ENCODE measurements around the gene SNAP91. TPM values are rescaled to one million over a fixed set of nuclear protein-coding genes. Genes with fewer than 3 reads are reported as not detected.

The SNAP91 gene
- total RNA-seq, 3 donors from 2014 or later = 0.66 to 3.2 TPM; not detected in 1

DNA sequence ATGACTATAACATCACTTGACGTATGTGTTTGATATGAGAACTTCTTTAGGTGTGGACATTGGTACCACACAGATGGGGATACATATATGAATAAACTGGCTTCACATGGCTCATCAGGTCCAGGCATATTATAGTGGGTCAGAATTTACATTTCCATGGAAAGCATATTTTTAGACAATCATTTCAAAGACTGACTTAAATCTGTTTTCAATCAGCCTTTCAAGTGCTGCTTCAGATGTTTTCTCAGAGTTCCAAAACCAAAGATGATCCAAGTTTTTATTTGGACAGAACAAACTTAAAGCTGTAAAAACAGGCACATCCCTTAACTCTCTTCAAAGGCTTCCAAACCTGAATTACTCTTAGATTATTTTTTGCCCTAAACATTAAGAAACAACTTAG is 108.4 kb downstream of the SNAP91 start:
- Histone ChIP-seq H3K27ac (no peak overlapping the region), H3K36me3 (no peaks in the 10 kb centered on the region), H3K27me3 (no peaks in the 10 kb centered on the region), H3K9me3 (no peaks in the 10 kb centered on the region), H3K4me1 (no peaks in the 10 kb centered on the region), H3K4me3 (no peak overlapping the region)
- no peak for DNase-seq (ENCODE audit: low spot score in 2 of 2)
- intact Hi-C loops (cut with DNase I; ENCODE audit: low total_unique reads) = no loop called here
- TF ChIP-seq POLR2A (IDR thresholded peaks at IDR 0.05) = no peak
- TF ChIP-seq CTCF (IDR thresholded peaks at IDR 0.05) = no peak

GRCh38 chr6:83597511-83597910 is 111.4 kb downstream of the SNAP91 start:
- intact Hi-C loops (cut with DNase I; ENCODE audit: low total_unique reads) = no loop called here
- DNase-seq (ENCODE audit: low spot score in 2 of 2) = no peak
- Histone ChIP-seq H3K4me1 (no peaks in the 10 kb centered on the region), H3K4me3 (no peak overlapping the region), H3K9me3 (no peaks in the 10 kb centered on the region), H3K27me3 (no peaks in the 10 kb centered on the region), H3K27ac (no peak overlapping the region), H3K36me3 (no peaks in the 10 kb centered on the region)
- TF ChIP-seq POLR2A (IDR thresholded peaks at IDR 0.05) (no peak), POLR2AphosphoS5 (IDR thresholded peaks at IDR 0.05) (no peak), CTCF (IDR thresholded peaks at IDR 0.05) (no peak)

DNA sequence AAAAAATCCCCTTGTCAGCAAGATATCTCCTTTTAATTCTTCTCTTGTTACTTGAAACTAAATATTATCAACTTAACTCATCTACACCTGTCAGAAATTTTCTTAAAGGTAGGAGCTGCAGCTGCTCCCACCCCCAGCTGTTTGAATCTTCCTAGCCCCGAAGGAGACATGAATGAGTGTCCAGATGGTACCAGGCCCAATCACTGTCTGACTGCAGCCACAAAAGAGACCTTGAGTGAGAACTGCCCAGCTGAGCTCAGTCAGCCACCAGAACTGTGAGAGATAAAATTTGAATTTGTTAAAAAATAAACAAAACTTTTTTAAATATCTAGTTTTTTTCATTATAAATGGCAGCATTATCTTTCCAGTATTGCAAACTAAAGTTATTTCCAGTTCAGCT is 111.8 kb downstream of the SNAP91 start:
- no peak for TF ChIP-seq POLR2AphosphoS5 (IDR thresholded peaks at IDR 0.05)
- TF ChIP-seq CTCF (IDR thresholded peaks at IDR 0.05) = no peak
- no peak for TF ChIP-seq POLR2A (IDR thresholded peaks at IDR 0.05)
- no peak overlapping the region for H3K27ac ChIP-seq
- intact Hi-C loops (cut with DNase I; ENCODE audit: low total_unique reads) = no loop called here

GRCh38 chr6:83594941-83595340 is 114.0 kb downstream of the SNAP91 start:
- intact Hi-C loops (cut with DNase I; ENCODE audit: low total_unique reads) = no loop called here
- Histone ChIP-seq H3K4me3 (no peak overlapping the region), H3K27ac (no peak overlapping the region), H3K9me3 (no peaks in the 10 kb centered on the region), H3K27me3 (no peaks in the 10 kb centered on the region), H3K36me3 (no peaks in the 10 kb centered on the region), H3K4me1 (no peaks in the 10 kb centered on the region)
- TF ChIP-seq POLR2A (IDR thresholded peaks at IDR 0.05) = no peak
- TF ChIP-seq POLR2AphosphoS5 (IDR thresholded peaks at IDR 0.05) = no peak
- TF ChIP-seq CTCF (IDR thresholded peaks at IDR 0.05) = no peak
- no peak for DNase-seq (ENCODE audit: low spot score in 2 of 2)

More for the DNA sequence above, 111.8 kb downstream of the SNAP91 start:
- DNase-seq (ENCODE audit: low spot score in 2 of 2) = no peak
- no peak overlapping the region for H3K4me3 ChIP-seq
- no peaks in the 10 kb centered on the region for H3K27me3 ChIP-seq
- no peaks in the 10 kb centered on the region for H3K4me1 ChIP-seq
- H3K9me3 ChIP-seq = no peaks in the 10 kb centered on the region
- no peaks in the 10 kb centered on the region for H3K36me3 ChIP-seq

GRCh38 chr6:83593395-83593785 is 115.5 kb downstream of the SNAP91 start:
- H3K4me3 ChIP-seq = no peak overlapping the region

More at GRCh38 chr6:83593395-83593785, 115.5 kb downstream of the SNAP91 start:
- no peak for TF ChIP-seq CTCF (IDR thresholded peaks at IDR 0.05)
- no peak for TF ChIP-seq POLR2A (IDR thresholded peaks at IDR 0.05)
- TF ChIP-seq POLR2AphosphoS5 (IDR thresholded peaks at IDR 0.05) = no peak
- no peak for DNase-seq (ENCODE audit: low spot score in 2 of 2)
- H3K9me3 ChIP-seq = no peaks in the 10 kb centered on the region
- no peaks in the 10 kb centered on the region for H3K27me3 ChIP-seq
- H3K4me1 ChIP-seq = no peaks in the 10 kb centered on the region
- H3K36me3 ChIP-seq = no peaks in the 10 kb centered on the region
- intact Hi-C loops (cut with DNase I; ENCODE audit: low total_unique reads) = no loop called here
- H3K27ac ChIP-seq = no peak overlapping the region
